ENCODE data around the gene SARM1. TPM values are rescaled to one million over a fixed set of nuclear protein-coding genes. Genes with fewer than 3 reads are reported as not detected.
A peak's percentile ranks its signal among the peaks of the same experiment; 100 is the strongest.

Gene SARM1
- polyA plus RNA-seq, 3 donors: 0.78 to 7.1 (median 0.90) TPM

DNA sequence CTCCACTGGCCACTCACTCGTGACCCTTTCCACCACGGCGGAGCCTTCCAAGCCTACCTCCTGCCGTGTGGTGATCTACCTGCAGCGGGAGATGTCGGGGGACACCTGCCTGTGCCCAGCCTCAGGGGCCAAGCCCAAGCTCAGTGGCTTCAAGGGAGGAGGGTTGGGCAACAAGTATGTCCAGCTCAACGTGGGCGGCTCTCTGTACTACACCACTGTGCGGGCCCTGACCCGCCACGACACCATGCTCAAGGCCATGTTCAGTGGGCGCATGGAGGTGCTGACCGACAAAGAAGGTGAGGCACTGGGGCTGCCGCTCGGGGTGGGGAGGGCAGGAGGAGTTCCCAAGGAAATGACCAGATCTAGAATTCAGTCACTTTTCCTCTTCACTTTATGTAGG, 32.1 kb upstream of the SARM1 start:
- no peak overlapping the region for H3K27ac Mint-ChIP-seq
- Histone ChIP-seq H2AFZ (ENCODE audit: insufficient read depth, low read depth, low read length, poor library complexity, severe bottlenecking) (no peak overlapping the region), H4K20me1 (ENCODE audit: insufficient read depth, low read length) (peaks cover 13% of the 10 kb centered on the region), H3K4me1 (ENCODE audit: control insufficient read depth in 1 of 2, insufficient read depth in 2 of 2, low read length in 2 of 2) (peaks cover 16 to 21% of the 10 kb centered on the region in 2 donors), H3K9ac (ENCODE audit: insufficient read depth, low read length, poor library complexity, severe bottlenecking) (no peak overlapping the region), H3K27me3 (ENCODE audit: control insufficient read depth in 2 of 2, insufficient read depth in 2 of 2, low read length in 2 of 2) (no peaks in the 10 kb centered on the region), H3K79me2 (ENCODE audit: insufficient read depth, low read length) (peaks cover 40% of the 10 kb centered on the region), H3K9me3 (replicated peaks in 1 of 2; ENCODE audit: control insufficient read depth in 1 of 2, insufficient read depth in 1 of 2, low read length in 2 of 2) (no peaks in the 10 kb centered on the region), H3K27ac (ENCODE audit: low read depth in 1 of 2, low read length in 2 of 2) (no peak overlapping the region), H3K4me3 (replicated peaks in 1 of 3; ENCODE audit: low read depth in 2 of 3, low read length in 3 of 3) (no peak overlapping the region), H3K4me2 (replicated peaks; ENCODE audit: extremely low read depth, low read length, poor library complexity, severe bottlenecking) (no peak overlapping the region), H3K36me3 (replicated peaks in 1 of 2; ENCODE audit: control insufficient read depth in 1 of 2, insufficient read depth in 2 of 2, low read length in 2 of 2) (peaks cover 42 to 50% of the 10 kb centered on the region in 2 donors)
- H3K9me3 Mint-ChIP-seq: no peaks in the 10 kb centered on the region
- no peak for DNase-seq
- 97% methylated on average over 8 of the region's 15 CpGs for WGBS (ENCODE audit: insufficient coverage)
- H3K36me3 Mint-ChIP-seq: peaks cover 51 to 53% of the 10 kb centered on the region in 2 donors
- no peak for TF ChIP-seq CTCF (IDR thresholded peaks at IDR 0.05)
- intact Hi-C loops (cut with micrococcal nuclease): loop anchor here in 1 of 2 donors (5.0 to 10.0 kb wide), 3 partner anchors 235 to 613 kb away; partner anchors contain the start of genes ALDOC, NLK, PHF12 and PIGS
- H3K4me1 Mint-ChIP-seq: peaks cover 22% of the 10 kb centered on the region
- peaks cover 0 to 2% (median 0%) of the 10 kb centered on the region in 3 donors for H3K27me3 Mint-ChIP-seq (ENCODE audit: low read depth in 3 of 3)
- H3K4me3 Mint-ChIP-seq: no peak overlapping the region

GRCh38 chr17:28340374-28340773, 31.1 kb upstream of the SARM1 start:
- H3K9me3 Mint-ChIP-seq: no peaks in the 10 kb centered on the region
- 100% methylated on average over 4 of the region's 6 CpGs for WGBS (ENCODE audit: insufficient coverage)
- no peak for TF ChIP-seq CTCF (IDR thresholded peaks at IDR 0.05)
- no peaks in the 10 kb centered on the region for H3K9me3 ChIP-seq (replicated peaks in 1 of 2; ENCODE audit: control insufficient read depth in 1 of 2, insufficient read depth in 1 of 2, low read length in 2 of 2)
- H3K27me3 Mint-ChIP-seq (ENCODE audit: low read depth in 3 of 3): peaks cover 0 to 2% (median 0%) of the 10 kb centered on the region in 3 donors
- no peak for DNase-seq
- no peak overlapping the region for H3K4me2 ChIP-seq (replicated peaks; ENCODE audit: extremely low read depth, low read length, poor library complexity, severe bottlenecking)
- no peak overlapping the region for H2AFZ ChIP-seq (ENCODE audit: insufficient read depth, low read depth, low read length, poor library complexity, severe bottlenecking)
- peaks cover 60 to 61% of the 10 kb centered on the region in 2 donors for H3K36me3 Mint-ChIP-seq
- H3K27ac Mint-ChIP-seq: peak overlapping the region in 3 of 7 donors; percentile 33 to 38 (median 36)
- H3K4me1 Mint-ChIP-seq: peaks cover 16% of the 10 kb centered on the region
- H3K4me1 ChIP-seq (ENCODE audit: control insufficient read depth in 1 of 2, insufficient read depth in 2 of 2, low read length in 2 of 2): peaks cover 10 to 14% of the 10 kb centered on the region in 2 donors
- H3K4me3 ChIP-seq (replicated peaks in 1 of 3; ENCODE audit: low read depth in 2 of 3, low read length in 3 of 3): no peak overlapping the region
- peaks cover 13% of the 10 kb centered on the region for H4K20me1 ChIP-seq (ENCODE audit: insufficient read depth, low read length)
- no peaks in the 10 kb centered on the region for H3K27me3 ChIP-seq (ENCODE audit: control insufficient read depth in 2 of 2, insufficient read depth in 2 of 2, low read length in 2 of 2)
- H3K79me2 ChIP-seq (ENCODE audit: insufficient read depth, low read length): peaks cover 32% of the 10 kb centered on the region
- peaks cover 52 to 59% of the 10 kb centered on the region in 2 donors for H3K36me3 ChIP-seq (replicated peaks in 1 of 2; ENCODE audit: control insufficient read depth in 1 of 2, insufficient read depth in 2 of 2, low read length in 2 of 2)
- no peak overlapping the region for H3K9ac ChIP-seq (ENCODE audit: insufficient read depth, low read length, poor library complexity, severe bottlenecking)
- no peak overlapping the region for H3K27ac ChIP-seq (ENCODE audit: low read depth in 1 of 2, low read length in 2 of 2)
- intact Hi-C loops (cut with micrococcal nuclease): no loop called here
- no peak overlapping the region for H3K4me3 Mint-ChIP-seq

All from CD14-positive monocyte (primary cell).